ENCODE measurements around the gene HOXB9. TPM values are rescaled to one million over a fixed set of nuclear protein-coding genes. Genes with fewer than 3 reads are reported as not detected.

The HOXB9 gene
- total RNA-seq, 1 experiment from 2014 or later = not detected

GRCh38 chr17:48612854-48613691 is 13.1 kb downstream of the HOXB9 start:
- peak; percentile 76 for DNase-seq
- H3K4ac ChIP-seq (ENCODE audit: low read depth, low read length) = no peak overlapping the region
- TF ChIP-seq CTCF (conservative IDR thresholded peaks at IDR 0.05) = 0 out of 3 replicates have a peak, but pooled peaks have one; percentile 9
- Mint-ChIP-seq H3K4me3 (peak overlapping the region in 1 of 2 experiments; percentile 22; a peak in 1 of 5 replicates), H3K4me1 (peaks cover 12 to 28% of the 10 kb centered on the region in 2 experiments), H3K36me3 (ENCODE audit: insufficient read depth in 1 of 3, low read depth in 3 of 3) (no peaks in the 10 kb centered on the region; a peak in 1 of 7 replicates), H3K27me3 (ENCODE audit: low read depth) (peaks cover 100% of the 10 kb centered on the region), H3K9me3 (peaks cover 9 to 24% of the 10 kb centered on the region in 2 experiments; a peak in 4 of 5 replicates), H3K27ac (peak overlapping the region in 1 of 3 experiments; percentile 70; a peak in 1 of 7 replicates)
- no peak overlapping the region for H2BK12ac ChIP-seq (ENCODE audit: insufficient read length, low read depth, low read length)
- H2BK120ac ChIP-seq (ENCODE audit: low read depth, low read length, poor library complexity, severe bottlenecking) = no peak overlapping the region
- H4K91ac ChIP-seq (ENCODE audit: insufficient read length, low read depth, low read length) = no peak overlapping the region
- H3K79me1 ChIP-seq (ENCODE audit: insufficient read depth, low read depth, low read length, poor library complexity, severe bottlenecking) = no peaks in the 10 kb centered on the region
- H2BK15ac ChIP-seq (ENCODE audit: low read depth, low read length) = no peak overlapping the region
- no peaks in the 10 kb centered on the region for H3K79me2 ChIP-seq (ENCODE audit: insufficient read depth, low read length)
- H3K14ac ChIP-seq (ENCODE audit: insufficient read depth, low read length) = no peak overlapping the region
- H3K23ac ChIP-seq (ENCODE audit: insufficient read length, low read depth, low read length) = no peak overlapping the region
- peaks cover 5% of the 10 kb centered on the region for H3K23me2 ChIP-seq (ENCODE audit: insufficient read length, low read depth, low read length, poor library complexity, severe bottlenecking)
- no peak overlapping the region for H2BK20ac ChIP-seq (ENCODE audit: low read depth, low read length, poor library complexity, severe bottlenecking)
- H3K4me2 ChIP-seq (ENCODE audit: insufficient read depth, insufficient read length, low read length) = no peak overlapping the region
- H3K27ac ChIP-seq (ENCODE audit: insufficient read length, low read depth, low read length) = no peak overlapping the region
- H2BK5ac ChIP-seq (ENCODE audit: insufficient read length, low read length) = no peak overlapping the region
- H3T11ph ChIP-seq (ENCODE audit: low read length) = no peak overlapping the region
- H3K4me1 ChIP-seq (ENCODE audit: insufficient read depth, low read length) = no peaks in the 10 kb centered on the region
- H2AK5ac ChIP-seq (ENCODE audit: insufficient read length, low read length) = no peak overlapping the region
- H4K5ac ChIP-seq (ENCODE audit: insufficient read length, low read depth, low read length) = no peak overlapping the region
- H2AFZ ChIP-seq (ENCODE audit: low read length) = no peak overlapping the region
- no peaks in the 10 kb centered on the region for H4K20me1 ChIP-seq (ENCODE audit: control insufficient read depth, insufficient read depth, insufficient read length)
- H3K9me3 ChIP-seq (ENCODE audit: control insufficient read depth, low read depth, low read length) = no peaks in the 10 kb centered on the region
- H3K56ac ChIP-seq (ENCODE audit: insufficient read length, low read depth, low read length) = no peak overlapping the region
- no peak overlapping the region for H3K9ac ChIP-seq (ENCODE audit: extremely low read depth, insufficient read length, low read length)
- H3K18ac ChIP-seq (ENCODE audit: insufficient read length, low read depth, low read length) = no peak overlapping the region
- no CpG with 5 or more reads among the region's 67 CpGs for WGBS (ENCODE audit: extremely low coverage, insufficient read length, low lambda C conversion rate)
- peaks cover 97% of the 10 kb centered on the region for H3K27me3 ChIP-seq (ENCODE audit: insufficient read depth, low read length)
- no peak overlapping the region for H4K8ac ChIP-seq (replicated peaks; ENCODE audit: insufficient read length, low read depth, low read length)

Data from H9 (cell line).